Renal cortex interstitium (tissue), 11 donors: Measurements from ENCODE around the gene IL15RA. TPM values are rescaled to one million over a fixed set of nuclear protein-coding genes. Genes with fewer than 3 reads are reported as not detected.
A peak's percentile ranks its signal among the peaks of the same experiment; 100 is the strongest.
"Not testable (repeated sequence)": the region's sequence is repeated elsewhere in the genome, so short reads cannot be mapped to it uniquely, and the experiment has no call there.

Experiments
- DNase-seq, 11 donors: peaks; one replicate each; pipeline ENCODE4 v3.0.0-alpha.2; 2013; ENCODE audit warnings: low read depth in 9 of 11, low spot score in 4 of 11; ENCODE audit errors: extremely low read depth in 1 of 11
- polyA plus RNA-seq, 3 donors: library from polyadenylated mRNA; unstranded; fragments of 120-200 nt; gene quantifications; one replicate each; pipeline ENCODE4 v1.2.1, GENCODE V29; 2013; ENCODE audit not compliant: insufficient read length in 3 of 3

IL15RA gene
- polyA plus RNA-seq, 3 donors = 1.6 to 2.4 (median 1.7) TPM

DNA sequence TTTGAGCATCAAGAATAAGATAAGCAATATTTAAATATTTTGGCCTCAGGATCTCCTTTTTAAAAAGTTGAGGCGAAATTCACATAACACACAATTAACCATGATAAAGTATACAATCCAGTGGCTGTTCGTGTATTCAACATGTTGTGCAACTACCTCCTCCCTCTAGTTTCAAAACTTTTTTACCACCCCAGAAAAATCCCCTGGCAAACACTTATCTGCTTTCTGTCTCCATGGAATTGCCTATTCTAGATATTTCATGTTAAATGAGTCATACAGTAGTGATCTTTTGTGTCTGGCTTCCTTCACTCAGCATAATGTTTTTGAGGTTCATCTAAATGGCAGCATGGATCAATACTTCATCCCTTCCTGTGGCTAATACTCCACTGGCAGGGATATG is 31.8 kb upstream of the IL15RA start:
- no peak for DNase-seq

DNA sequence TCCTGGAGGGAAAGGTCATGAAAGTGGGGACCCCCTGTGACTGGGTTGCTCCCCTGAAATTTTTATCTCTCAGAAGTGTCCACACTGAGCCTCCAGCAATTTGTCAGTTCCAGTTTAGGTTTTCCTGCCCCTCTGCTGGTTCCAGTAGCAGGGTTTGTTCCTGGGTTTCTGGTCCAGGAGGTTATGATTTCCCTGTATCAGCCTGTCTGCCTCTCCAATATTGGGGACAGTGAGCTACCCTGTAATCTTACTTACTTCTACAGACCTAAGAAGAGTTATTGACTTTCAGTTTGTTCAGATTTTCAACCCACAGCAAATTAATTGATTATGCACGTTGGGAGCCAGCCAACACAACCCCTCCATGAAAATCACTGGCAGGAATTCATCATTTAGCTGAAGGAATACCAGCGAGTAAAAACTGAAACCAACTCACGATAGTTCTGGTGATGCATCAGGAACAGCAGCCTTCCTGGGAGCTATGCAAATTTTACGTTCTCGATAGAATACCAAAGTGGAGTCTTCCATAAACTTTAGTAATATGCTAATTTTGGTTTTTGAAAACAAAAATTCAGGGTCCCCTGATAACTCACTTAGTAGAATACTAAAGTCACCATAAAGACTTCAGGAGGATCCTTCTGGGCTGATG is 31.3 kb upstream of the IL15RA start:
- DNase-seq = no peak

DNA sequence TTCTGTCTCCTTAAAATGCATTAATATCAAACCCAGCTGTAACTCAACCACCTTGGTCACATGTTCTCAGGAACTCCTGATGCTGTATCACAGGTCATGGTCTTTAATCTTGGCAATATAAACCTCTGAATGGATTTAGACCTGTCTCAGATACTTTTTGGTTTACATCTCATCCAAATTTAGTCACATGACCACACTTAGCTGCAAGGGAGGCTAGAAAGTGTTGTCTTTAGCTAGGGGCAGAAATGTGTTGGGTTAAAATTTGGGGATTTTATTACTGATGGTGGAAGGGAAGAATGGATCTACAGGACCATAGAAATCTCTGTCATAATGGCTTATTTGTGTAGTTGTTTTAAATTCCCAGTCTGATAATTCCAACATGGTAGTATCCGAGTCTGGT is 29.6 kb upstream of the IL15RA start:
- no peak for DNase-seq

DNA sequence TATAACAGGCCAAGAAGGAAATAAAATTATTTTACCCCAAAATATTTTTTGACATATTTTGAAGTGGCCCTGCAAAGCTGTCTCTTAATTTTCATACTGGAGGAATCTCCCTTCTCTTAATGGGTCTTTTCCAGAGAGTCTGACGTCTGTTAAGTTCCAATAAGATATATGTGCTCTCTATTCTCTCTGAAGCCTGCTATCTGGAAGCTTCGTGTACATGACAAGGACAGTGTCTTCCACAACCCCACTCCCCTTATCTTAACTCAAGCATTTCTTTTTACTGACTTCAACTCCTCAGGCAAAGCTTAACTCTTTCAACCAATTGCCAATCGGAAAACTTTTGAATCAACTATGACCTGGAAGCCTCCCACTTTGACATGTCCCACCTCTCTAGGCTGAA is 29.2 kb upstream of the IL15RA start:
- DNase-seq = no peak

DNA sequence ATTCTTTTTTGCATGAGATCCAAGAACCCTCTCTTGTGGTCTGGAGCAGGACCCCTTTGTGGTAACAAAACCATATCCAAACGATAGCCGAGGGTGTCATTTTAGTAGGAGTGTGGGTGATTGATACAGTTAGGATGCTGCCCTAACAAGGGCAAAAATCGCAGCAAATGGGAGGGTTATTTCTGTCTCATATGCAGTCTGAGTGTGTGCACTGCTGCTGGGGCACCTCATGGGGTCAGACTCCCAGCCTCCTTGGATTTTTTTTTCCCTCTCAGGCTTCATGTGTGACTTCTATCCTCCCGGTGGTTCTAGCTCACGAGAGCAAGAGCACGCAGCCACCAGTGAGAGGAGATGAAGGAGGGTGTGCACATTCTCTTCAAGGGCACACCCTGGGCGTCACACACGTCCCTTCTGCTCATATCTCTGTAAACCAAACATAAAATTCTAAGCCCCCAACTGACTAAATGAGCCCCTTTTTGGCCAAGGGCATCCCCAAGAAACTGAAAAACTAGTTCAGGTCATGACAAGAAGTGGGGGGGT is 28.6 kb upstream of the IL15RA start:
- DNase-seq = no peak

DNA sequence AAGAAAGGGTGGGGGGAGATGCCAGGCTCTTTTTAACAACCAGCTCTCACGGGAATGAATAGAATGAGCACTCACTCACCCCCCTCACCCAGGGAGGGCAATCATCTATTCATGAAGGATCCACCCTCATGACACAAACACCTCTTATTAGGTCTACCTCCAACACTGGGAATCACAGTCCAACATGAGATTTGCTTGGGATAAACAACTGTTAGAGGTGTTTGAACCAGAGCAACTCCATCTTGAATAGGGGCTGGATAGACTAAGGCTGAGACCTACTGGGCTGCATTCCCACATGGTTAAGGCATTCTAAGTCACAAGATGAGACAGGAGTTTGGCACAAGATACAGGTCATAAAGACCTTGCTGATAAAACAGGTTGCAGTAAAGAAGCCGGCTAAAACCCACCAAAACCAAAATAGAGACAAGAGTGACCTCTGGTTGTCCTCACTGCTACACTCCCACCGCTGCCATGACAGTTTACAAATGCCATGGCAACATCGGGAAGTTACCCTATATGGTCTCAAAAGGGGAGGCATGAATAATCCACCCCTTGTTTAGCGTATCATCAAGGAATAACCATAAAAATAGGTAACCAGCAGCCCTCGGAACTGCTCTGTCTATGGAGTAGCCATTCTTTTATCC is 27.9 kb upstream of the IL15RA start:
- not testable (repeated sequence) for DNase-seq

DNA sequence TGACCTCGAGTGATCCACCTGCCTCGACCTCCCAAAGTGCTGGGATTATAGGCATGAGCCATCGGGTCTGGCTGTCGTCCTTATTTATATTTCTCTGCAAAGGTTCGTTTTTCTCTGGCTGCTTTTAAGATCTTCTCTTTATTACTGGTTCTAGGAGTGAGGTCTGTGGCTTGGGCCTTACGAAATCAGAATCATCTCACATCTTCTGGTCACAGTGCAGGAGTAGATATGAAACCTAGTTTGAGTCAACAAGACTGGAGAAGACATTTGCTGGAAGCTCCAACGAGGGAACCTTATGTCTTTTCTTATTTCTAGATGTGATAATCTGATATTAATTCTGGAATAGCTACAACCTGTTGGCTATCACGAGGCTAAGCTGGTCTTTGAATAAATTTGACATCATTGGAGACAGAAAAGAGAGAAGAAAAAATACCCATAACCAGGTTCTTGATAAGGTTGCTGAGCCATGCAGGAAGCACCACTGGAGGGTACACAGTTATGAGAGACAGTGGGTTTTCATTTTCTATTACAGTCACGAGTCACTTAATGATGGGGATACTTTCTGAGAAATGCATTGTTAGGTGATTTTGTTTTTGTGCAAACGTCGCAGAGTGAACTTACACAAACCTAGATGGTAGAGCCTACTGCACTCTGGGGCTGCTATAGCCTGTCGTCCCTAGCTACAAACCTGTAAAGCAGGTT is 25.6 kb upstream of the IL15RA start:
- DNase-seq = no peak

DNA sequence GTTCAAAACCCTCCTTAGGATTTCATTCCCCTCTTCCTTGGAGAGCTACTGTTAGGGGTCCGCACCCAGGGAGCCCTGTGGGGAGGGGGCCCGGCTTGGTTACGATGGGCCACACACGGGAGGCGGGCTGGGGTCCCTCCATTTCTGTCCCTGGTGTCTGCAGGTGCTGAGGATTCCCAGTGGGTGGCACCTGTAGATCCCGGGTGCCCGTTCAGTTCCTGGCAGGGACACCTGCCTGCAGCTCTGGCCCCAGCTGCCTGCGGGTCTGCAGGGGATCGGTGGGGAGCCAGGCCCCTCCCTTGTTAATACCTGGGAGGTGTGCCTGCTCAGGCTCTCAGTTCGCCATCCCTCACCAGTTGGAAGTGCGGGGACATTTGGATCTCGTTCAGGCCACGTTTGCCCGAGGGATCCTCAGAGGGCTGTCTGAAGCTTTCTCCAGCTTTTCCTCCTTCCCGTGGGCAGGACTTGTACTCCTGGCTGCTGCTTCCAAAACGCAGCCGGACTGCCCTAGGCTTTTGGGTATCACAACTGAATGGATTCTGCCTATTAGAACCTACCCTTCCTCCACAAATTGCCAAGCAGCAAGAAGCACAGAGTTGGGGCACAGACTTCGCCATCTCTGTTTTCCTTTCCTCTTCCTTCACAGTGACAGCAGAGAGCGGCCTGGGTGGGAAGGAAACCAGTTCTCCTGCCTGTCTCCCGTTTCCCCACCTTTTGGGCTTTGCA is 22.3 kb upstream of the IL15RA start:
- no peak for DNase-seq

DNA sequence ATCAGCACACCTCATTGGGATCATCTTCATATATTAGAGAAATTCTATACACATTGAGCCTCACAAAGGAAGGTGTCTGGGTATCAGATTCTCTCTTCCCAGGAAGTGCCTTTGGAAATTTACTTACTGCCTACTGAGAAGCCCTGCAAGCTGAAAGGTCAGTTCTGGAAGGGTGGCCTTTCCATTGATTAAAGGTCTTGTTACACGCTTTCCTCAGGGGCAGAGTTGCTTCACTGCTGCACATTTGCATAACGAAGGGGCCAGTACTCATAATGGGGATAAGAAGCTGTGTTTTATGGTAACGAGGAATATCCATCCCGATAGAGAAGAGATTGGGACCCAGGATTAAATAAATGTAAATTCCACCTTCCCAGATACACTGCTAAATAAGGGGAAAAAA is 19.4 kb upstream of the IL15RA start:
- no peak for DNase-seq

DNA sequence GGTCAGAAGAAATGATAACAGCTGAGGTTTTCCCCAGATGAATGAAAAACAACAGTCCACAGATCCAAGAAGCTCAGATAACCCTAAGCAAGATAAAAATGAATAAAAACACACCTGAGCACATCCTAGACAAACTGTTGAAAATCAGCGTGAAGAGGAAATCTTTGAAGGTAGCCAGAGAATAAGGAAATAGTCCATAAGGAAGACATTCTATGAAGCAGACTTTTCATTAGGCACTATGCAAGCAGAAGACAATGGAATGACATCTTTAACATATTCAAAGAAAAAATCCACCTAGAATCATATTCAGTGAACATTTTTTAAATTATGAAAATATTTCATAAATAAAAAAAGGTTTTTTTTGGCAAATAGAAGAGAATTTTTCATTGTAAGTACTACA is 15.1 kb upstream of the IL15RA start:
- no peak for DNase-seq

DNA sequence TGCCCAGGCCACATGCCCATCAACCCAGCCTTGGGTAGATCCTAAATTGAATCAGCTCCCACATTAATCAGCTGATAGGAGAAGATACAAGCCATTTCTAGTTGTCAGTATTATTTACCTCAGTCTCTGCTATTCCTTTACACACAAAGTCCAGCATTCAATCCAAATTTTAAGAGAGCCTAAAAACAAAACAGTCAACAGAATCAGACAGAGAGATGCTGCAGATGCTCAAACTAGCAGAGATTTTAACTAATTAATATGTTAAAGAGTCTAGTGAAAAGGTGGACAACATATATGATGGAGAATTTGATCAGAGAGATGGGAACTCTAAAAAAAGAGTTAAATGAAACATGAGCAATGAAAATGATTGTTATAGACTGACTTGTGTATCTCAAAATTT is 14.4 kb upstream of the IL15RA start:
- DNase-seq = no peak

DNA sequence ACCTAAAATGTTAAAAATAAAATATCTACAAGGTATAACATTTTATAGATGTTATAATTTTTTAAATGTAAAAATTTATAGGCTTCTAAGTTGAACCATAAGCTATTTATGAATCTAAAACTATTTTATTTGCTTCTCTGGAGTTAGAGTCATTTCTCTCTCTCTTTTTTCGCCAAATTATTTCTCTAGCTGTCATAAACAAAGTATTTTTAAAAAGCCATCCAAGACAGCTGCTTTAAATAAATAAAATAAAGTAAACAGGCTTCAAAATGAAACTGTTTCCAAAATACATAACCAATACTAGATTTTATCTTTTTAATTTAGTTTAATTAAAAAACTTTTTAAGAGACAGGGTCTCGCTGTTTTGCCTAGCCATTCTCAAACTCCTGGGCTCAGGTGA is 12.4 kb upstream of the IL15RA start:
- no peak for DNase-seq

DNA sequence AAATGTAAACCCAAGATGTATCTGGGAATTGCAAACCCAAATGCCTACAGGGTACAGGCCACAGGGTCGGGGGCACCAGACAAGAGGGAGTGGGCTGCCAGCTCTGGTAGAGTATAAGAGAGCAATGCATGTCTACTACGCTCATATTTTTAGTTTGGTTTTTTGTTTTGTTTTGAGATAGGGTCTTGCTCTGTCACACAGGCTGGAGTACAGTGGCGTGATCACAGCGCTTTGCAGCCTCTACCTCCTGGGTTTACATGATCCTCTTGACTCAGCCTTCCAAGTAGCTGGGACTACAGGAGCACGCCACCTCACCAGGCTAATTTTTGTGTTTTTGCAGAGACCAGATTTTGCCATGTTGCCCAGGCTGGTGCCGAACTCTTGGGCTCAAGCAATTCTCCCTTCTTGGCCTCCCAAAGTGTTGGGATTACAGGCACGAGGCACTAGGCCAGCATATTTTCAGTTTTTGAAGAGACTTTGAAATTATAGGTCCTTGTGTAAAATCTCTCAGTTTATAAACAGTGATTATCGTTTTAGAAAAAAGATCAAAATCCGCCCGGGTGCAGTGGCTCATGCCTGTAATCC is 11.1 kb upstream of the IL15RA start:
- no peak for DNase-seq

DNA sequence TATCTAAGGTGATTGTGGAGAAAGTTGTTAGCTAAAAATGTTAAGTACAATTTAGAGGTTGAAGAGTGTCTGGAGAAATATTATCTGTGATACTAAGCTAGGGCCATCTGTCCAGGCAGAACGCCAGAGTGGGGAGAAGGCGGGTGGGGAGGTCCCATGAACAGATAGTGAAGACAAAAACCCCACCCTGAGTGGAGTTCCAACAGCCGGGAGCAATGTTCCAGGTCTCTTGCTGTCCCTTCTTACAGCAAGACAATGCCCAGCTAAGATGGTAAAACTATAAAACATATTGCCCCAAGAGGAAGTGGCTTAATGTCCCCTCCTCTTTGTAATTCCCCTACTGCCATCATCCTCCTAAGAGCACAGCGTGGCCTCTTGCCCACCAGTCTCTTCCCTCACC is 10.4 kb upstream of the IL15RA start:
- DNase-seq = no peak

DNA sequence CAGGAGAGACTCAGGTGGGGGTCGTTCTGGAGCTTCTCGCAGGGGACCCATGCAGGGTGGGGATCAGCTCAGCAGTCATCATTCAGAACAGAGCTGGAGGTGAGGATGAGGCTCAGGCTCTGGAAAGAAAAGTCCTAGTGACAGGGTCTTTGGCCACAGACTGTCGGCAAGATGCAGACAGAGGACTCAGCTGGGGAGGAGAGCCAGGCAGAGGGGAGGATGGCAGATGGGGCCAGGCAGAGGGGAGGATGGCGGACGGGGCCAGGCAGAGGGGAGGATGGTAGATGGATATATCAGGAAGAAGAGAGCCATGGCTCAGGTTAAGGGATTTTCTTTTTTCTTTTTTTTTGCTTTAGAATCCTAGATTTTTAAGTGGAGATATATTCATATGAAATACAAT is 7.7 kb upstream of the IL15RA start:
- DNase-seq = no peak

DNA sequence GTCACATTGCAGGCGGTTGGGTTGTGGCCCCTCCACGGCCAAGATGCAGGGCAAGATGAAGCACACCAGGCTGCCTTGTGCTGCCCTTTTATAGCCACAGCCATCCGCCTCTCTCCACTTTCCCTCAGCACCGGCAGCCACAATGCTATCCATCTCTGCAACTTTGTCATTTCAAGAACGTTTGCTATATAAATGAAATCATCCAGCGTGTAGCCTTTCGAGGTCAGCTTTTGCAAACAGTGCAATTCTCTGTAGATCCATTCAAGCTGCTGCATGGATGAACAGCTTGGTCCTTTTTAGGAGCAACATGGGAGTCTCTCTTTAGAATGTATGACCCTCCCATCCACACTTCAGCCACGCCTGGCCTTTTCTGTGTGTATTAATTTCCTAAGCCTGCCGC is 6.4 kb upstream of the IL15RA start:
- DNase-seq = peak in 8 of 11 donors; percentile 24 to 61 (median 44)

DNA sequence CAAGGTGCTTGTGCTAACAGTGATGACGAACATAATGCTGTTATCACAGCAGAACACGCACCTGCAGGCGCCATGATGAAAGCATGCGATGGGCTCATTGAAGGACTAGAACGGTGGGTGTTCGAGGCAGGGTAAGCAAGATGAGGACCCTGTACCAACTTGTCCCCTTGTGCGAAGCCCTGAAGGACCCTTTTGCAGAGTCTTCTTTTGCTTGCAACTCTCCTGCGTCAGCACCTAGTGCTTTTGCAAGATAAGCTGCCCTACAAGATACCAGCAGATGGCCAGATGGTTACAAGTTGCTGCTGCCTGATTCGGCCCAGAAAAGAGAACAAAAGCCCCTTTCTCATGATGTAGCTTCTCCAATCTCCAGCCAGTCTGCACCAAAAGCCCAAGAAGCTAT is 4.2 kb upstream of the IL15RA start:
- no peak for DNase-seq

DNA sequence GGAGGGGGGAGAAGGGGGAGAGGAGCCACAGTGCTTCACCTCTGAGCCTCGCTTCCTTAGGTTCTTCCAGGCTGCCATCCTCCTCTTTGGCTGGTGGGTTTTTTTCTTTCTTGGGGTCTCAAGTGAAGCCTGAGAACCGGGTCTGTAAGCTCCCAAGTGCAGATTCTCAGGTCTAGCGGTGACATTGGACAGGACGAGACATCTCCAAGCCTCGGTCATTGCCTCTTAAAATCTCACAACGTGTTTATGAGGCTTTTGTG is 817 bp upstream of the IL15RA start:
- DNase-seq = no peak
